Activated CD4-positive, CD25-positive, alpha-beta regulatory T cell treated with anti-CD3 and anti-CD28 coated beads, Interleukin-2, amount 50 U/mL, for 16 hours (primary cell): ENCODE measurements around the gene SPATA31D3.
"Not testable (repeated sequence)": the region's sequence is repeated elsewhere in the genome, so short reads cannot be mapped to it uniquely, and the experiment has no call there.

Experiments
- DNase-seq: peaks from one replicate; pipeline ENCODE4 v3.0.0-alpha.2; 2020; ENCODE audit warnings: low read depth, low spot score

The SPATA31D3 gene

GRCh38 chr9:81943393-81943792, at the start of gene SPATA31D3:
Gene SPATA31D3 (plus strand): TSS chr9:81943500. CDS start chr9:81943586, 86 bp downstream.
- not testable (repeated sequence) for DNase-seq

DNA sequence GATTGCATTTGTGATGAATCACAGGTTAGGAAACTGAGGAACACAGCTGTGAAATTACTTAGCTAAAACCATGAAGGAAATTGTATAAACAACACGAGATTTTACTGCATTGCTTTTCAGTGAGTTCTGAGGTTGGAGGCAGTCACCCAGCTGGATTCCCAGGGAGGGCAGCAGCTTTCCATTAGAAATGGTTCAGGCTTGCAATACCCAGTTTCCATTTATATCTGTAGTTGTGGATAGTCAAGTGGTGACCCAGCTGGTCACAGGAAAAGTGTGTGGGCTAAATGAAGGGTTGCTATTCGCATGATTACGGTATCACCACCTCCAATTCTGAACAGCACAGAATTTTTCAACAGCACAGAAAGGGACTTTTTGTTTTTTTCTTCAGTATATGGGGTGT, 49.4 kb upstream of the SPATA31D3 start:
- DNase-seq: no peak

- DNase-seq: no peak
These were observed 48.4 kb upstream of the SPATA31D3 start for GRCh38 chr9:81894891-81895290.

- no peak for DNase-seq
These were observed 47.2 kb upstream of the SPATA31D3 start for GRCh38 chr9:81896070-81896469.

GRCh38 chr9:81898851-81899250, 44.4 kb upstream of the SPATA31D3 start:
- no peak for DNase-seq

DNA sequence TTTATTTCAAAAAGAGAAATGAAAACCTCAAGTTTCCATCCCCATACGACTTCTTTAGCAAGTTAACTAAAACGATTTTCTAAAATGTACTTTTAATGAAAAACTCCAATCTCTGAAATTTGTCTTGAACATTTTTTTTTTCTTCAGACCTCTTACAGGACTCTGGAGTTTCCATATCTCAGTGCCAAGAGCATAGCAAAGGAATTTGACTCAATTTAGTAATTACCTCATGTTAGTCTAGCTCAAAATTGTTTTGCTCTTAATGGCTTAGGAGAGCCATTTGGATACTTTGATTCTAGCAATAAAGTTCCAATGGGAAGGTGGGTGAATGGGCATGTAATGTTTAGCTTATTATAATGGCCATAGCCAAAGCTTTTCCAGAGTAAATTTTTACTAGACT, 41.1 kb upstream of the SPATA31D3 start:
- DNase-seq: no peak

DNA sequence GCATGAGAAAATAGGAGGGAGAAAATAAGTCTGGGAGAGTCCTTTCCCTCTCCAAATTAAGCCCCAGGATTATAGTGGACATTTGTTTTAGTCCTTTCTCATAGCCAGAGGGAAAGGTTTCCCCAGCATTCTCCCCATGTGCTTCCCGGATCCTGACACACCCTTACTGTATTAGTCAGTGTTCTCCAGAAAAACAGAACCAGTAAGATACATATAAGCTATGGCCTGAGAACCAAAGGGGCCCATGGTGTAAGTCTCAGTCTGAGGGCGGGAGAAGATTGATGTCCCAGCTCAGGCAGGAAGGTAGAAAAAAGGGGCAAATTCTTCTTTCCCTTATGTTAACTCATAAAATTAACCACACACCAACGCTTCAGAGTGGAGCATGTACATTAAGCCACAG, 40.7 kb upstream of the SPATA31D3 start:
- no peak for DNase-seq

DNA sequence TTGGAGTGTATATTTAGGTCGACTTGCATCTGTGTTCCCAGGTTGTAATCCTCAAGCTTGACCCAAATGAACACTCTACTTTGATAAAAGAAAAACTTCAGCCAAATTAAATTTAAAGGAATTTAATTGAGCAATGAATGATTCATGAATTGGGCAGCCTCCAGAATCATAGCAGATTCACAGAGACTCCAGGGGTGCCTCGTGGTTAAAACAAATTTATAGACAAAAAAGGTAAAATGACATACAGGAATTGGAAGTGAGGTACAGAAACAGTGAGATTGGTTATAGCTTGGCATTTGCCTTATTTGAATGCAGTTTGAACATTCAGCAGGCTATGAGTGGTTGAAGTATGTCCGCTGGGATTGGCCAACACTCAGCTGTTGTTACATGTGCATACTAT, 36.6 kb upstream of the SPATA31D3 start:
- no peak for DNase-seq

- DNase-seq: no peak
These were observed 31.2 kb upstream of the SPATA31D3 start for GRCh38 chr9:81912135-81912534.

DNA sequence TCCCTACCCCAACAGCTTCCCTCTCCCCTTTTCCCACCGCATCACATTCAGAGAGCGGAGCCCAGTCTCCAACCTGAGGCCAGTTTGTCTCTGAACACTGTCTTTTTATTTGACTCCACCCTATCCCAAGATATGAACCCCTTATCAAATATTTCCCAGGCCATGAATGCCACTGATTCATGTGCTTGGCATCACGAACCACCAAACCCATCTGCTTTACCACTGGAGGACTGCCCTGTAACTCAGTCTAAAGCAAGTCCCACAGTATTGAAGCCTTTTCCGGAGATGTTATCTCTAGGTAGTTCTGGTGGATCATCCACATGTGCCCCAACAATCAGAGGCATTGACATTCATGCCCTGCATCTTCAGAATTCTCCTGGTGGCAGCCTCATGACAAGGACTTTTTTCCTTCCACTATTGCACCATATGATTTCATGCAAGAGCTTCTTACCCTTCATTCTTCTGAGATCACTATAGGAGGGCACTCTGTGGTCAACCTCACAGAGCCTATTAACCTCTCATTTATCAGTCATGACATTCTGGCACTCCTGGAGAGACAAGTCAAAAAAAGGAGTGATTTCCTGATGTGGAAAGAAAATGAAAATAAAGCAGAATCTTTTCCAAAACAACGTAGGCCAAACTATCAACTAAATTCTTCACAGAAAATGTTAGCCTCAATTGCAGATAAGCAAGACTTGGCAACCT, 27.3 kb upstream of the SPATA31D3 start:
- no peak for DNase-seq

- not testable (repeated sequence) for DNase-seq
These were observed 24.8 kb upstream of the SPATA31D3 start for GRCh38 chr9:81918507-81918906.

DNA sequence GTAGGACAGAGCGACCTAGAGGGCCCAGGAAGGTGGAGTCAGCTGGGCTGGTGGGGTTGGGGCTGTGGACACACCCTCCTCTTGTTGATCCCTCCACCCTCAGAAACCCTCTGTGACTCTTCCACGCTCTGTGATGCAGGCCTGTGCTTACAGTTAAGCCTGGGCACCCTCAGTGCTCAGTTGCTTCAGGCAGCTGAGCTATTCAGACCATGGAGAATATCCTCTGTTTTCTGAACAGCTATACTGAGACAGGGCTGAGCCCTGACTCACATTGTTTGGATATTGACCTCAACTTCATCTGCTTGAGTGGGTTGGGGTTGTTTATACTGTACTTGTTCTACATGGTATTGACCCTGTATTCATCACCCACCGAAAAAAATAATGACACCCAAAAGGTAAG, 15.0 kb upstream of the SPATA31D3 start, which contains the start of gene SPATA31D4:
SPATA31D4 (plus strand) TSS at position 124 of the 400 bp plus-strand sequence; CDS start at position 210, 86 bp downstream.
- DNase-seq: not testable (repeated sequence)

DNA sequence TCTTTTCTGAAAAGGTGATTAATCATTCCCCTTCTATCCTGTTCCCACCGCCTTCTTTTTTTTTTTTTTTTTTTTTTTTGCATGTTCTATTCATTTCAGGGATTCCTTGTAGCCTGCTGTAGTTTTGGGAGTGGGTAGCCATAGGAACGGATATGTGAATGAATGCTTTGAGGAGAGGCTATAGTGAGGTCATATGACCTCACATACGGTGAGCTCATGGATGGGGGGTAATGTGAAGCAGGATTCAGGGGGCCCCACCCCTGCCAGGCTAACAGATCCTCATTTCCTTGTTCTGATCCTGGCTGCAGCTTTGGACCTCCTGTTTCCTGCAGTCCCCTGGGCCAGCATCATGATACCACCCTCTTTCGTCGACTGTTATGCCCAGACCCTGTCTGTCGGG, 13.2 kb upstream of the SPATA31D3 start:
- DNase-seq: not testable (repeated sequence)

DNA sequence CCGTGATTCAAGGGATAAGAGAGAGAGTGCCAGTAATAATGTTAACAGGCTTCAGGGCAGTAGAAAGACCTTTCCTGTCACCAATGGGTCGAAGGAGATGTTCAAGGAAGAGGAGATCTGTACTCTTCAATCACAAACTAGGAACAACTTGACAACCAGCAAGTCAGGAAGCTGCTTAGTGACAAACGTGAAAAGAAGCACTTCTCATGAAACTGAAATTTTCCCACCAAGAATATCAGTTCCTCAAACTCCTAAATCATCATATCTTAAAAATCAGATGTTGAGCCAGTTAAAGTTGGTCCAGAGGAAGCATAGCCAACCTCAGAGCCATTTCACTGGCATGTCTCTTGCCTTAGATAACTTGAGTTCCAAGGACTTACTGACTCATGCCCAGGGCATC, 9.8 kb upstream of the SPATA31D3 start:
- not testable (repeated sequence) for DNase-seq

DNA sequence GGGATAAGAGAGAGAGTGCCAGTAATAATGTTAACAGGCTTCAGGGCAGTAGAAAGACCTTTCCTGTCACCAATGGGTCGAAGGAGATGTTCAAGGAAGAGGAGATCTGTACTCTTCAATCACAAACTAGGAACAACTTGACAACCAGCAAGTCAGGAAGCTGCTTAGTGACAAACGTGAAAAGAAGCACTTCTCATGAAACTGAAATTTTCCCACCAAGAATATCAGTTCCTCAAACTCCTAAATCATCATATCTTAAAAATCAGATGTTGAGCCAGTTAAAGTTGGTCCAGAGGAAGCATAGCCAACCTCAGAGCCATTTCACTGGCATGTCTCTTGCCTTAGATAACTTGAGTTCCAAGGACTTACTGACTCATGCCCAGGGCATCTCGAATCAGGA, 5.3 kb downstream of the SPATA31D3 start:
- not testable (repeated sequence) for DNase-seq

- DNase-seq: no peak
These were observed 9.8 kb downstream of the SPATA31D3 start for GRCh38 chr9:81953096-81953495.

DNA sequence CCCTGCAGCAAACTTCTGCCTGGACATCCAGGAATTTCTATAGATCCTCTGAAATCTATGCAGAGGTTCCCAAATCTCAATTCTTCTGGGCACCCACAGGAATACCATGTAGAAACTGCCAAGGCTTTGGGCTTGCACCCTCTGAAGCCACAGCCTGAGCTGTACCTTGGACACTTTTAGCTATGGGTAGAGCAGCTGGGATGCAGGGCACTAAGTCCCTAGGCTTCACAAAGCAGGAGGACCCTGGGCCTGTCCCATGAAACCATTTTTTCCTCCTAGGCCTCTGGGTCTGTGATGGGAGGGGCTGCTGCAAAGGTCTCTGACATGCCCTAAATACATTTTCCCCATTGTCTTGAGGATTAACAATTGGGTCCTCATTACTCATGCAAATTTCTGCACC, 12.3 kb downstream of the SPATA31D3 start:
- DNase-seq: no peak

DNA sequence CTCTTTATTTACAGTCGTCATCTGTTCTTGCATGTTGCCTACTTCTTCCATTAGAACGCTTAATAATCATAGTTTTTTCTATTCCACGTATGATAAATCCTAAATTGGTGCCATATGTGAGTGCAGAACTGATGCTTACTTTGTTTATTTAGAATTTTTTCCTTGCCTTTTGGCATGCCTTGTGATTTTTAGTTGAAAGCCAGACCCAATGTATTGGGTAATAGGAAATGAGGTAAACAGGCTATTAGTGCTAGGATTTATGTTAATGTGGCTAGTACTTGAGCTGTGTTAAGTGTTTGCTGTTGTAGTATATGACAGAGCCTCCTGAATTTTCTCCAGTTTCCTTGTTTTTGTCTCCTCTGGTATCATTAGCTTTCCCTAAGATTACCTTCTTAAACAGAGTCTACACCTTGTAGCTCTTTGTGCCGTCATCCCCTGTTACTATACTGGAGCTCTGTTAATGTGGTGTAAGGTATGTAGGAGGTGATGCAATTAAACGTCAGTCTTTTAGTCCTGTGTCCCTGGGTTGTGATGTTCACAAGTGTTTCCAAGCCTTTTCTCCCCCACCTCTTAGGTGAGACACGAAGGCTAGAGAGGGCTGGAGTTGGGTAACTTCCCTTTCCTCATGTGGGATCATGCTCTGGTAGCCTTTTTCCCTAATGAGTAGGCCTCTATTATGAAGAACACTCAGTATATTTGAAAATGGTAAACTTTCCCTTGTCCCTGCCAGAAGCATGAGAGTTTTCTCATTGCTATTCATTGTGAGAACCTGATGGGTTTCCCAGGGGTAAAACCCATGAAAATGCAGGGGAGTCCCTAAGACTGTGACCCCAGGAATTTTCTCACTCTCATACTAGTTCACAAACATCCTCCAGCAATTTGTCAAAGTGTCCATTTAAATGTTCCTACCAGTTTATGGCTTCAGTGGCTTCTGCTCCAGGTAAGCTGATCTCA, 21.2 kb downstream of the SPATA31D3 start:
- no peak for DNase-seq

DNA sequence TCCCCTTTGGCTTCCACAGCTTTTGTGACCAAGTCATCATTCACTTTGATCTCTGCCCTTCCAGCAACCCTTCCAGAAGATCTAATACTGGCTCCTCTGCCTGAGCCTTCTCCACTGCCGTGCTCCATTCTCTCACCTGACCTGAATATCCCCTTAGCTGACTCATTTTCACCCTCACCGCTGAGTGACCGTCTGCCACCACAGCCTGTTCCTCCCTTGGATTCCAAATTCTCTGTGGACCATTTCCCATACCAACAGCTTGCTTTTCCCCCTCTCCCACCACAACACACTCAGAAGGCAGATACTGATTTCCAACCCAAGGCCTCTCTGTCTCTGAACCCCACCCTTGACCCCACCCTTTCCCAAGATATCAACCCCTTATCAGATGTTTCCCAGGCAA, 24.7 kb downstream of the SPATA31D3 start:
- DNase-seq: no peak

DNA sequence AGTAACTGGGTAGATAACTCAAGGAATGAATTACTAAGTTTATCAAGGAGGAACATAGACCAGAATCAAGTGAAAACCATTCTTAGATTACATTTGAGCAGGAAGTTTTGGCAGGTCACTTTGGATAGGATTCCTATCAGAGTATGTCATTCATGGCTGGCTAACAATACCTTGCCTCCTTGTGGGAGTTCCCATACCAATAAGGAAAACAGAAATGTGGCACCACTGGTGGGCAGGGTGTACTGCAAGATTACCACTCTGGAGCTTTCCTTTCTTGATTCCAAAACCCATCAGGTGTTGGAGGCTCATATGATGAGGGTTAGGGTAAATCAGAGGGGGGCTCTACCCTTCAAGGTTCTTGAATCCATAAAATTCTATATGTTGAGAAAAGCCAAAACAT, 26.7 kb downstream of the SPATA31D3 start:
- DNase-seq: no peak

DNA sequence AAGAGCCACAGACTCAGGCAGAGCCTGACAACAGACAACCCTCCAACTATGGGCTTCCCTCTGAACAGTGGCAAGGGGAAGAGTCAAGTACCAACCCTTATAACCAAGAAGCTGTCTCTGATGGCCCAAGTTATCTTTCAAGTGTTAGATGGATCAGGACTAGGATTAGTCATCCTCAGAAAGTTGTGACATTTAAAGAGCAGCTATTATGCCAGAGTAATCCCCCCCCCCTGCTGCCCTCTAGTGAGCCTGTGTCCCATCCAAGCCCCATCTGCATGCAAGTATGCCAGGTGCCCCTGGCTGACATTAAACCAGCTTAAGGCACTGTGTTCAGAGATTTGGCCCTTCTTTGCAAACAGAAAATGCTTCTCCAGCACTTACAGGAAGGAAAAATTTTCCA, 28.4 kb downstream of the SPATA31D3 start:
- no peak for DNase-seq

DNA sequence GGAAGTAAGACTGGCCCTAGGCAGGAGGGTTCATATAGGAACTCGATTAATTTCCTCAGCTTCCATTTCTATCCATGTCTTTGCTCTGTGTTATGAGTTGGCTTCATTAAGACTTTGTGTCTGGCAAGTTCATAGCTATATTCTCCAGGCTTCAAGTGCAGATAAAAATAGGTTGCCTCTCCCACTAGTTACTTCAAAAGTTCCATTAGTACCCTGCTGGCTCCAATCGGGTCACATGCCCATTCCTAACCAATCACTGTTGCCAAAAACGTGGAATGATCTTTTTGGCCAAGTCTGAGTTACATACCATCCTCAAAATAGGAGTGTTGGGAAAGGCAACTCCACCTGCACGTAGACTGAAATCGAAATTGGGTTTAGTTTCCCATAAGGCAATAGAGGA, 31.5 kb downstream of the SPATA31D3 start:
- no peak for DNase-seq

GRCh38 chr9:81976351-81976750, 33.1 kb downstream of the SPATA31D3 start:
- DNase-seq: no peak
